HCEC 1CT (cell line): ENCODE results near the gene APP.
A peak's percentile ranks its signal among the peaks of the same experiment; 100 is the strongest.

Experiments used
- DNase-seq: peaks from one replicate; pipeline ENCODE4 v3.0.0-alpha.2; 2017

The APP gene

GRCh38 chr21:25859235-25859929 is 311.2 kb downstream of the APP start:
- peak; percentile 25 for DNase-seq

- DNase-seq: no peak
Measured at GRCh38 chr21:25858325-25858724, 312.2 kb downstream of the APP start.

- no peak for DNase-seq
Measured at GRCh38 chr21:25857308-25858074, 313.1 kb downstream of the APP start.

DNA sequence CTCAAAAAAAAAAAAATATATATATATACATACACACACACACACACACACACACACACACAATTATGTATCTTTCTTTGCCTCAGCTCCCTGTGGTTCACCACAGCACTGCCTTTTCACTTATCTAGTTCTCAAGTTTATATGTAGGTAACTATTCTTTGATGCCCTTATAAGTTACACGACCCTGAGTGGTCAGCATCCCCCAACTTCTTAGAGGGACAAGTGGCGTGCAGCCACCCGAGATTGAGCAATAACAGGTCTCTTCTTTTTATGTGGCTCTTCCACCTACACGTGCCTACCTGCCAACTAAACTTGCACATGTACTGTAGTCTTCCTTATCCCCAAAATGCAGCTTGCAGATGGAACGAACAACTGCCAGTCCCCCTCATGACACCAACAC is 315.0 kb downstream of the APP start:
- no peak for DNase-seq

GRCh38 chr21:25850126-25850842 is 320.3 kb downstream of the APP start:
- no peak for DNase-seq

- no peak for DNase-seq
Measured at GRCh38 chr21:25848309-25848708, 322.3 kb downstream of the APP start.

DNA sequence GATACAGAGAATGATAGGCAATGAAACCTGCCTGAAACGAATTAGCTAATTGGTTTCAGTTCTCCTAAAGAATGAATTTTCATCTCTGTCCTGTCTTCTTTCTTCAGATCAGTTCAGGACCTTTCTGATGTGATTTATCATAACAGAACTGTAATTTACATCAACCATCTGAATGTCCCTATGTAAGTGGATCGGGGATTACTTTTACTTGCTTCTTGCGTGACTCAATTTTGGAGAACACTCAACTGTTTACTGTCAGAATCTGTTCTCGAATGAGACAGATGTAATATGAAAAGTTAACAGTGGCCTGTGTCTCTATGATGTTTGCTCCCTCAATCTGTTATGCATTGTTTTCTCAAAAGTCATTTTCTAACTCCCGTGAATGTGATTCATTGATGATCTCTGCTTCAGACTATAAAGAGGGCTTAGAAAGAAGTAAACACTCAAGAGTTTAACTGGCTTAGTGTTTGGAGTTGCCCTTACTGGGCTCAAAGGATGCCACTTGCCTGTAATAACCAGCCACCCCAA is 324.8 kb downstream of the APP start:
- peak; percentile 42 for DNase-seq

GRCh38 chr21:25842925-25843324 is 327.6 kb downstream of the APP start:
- DNase-seq: no peak

- DNase-seq: no peak
Measured at GRCh38 chr21:25838809-25839208, 331.8 kb downstream of the APP start.

- DNase-seq: peak; percentile 16
Measured at GRCh38 chr21:25837533-25838265, 332.9 kb downstream of the APP start.

- DNase-seq: no peak
Measured at GRCh38 chr21:25836396-25836795, 334.2 kb downstream of the APP start.

GRCh38 chr21:25834381-25834780 is 336.2 kb downstream of the APP start:
- DNase-seq: no peak

DNA sequence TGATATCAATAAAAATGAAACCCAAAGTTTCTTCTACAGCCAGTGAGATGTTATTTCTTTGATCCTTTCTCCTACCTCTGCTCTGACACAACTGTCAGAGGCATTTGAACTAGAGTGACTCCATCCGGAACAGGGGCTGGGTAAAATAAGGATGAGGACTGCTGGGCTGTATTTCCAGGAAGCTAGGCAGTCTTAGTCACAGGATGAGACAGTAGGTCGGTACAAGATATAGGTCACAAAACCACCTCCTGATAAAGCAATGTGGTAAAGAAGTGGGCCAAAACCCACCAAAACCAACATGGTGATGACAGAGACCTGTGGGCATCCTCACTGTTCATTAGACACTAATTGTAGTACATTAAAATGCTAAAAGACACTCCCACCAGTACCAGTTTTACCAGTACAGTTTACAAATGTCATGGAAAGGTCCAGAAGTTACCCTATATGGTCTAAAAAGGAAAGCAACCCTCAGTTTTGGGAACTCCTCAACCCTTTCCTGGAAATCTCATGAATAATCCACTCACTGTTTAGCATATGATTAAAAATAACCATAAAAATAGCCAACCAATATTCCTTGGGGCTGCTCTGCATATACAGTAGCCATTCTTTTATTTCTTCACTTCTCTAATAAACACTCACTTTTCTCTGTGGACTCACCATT is 339.1 kb downstream of the APP start:
- no peak for DNase-seq
